NCI-H1092 (cell line): Measurements from ENCODE around the gene STRIP1.
"Not testable (repeated sequence)": the region's sequence is repeated elsewhere in the genome, so short reads cannot be mapped to it uniquely, and the experiment has no call there.

ENCODE experiments used
- DNase-seq: peaks from one replicate; lab custom pipeline; 2025; lab: John Stamatoyannopoulos, UW

STRIP1 gene

GRCh38 chr1:110070671-110071242 lies 36.3 kb downstream of the STRIP1 start, which contains the start of gene ALX3:
TSS of gene ALX3 (minus strand) at chr1:110070672. CDS start at chr1:110070612, 60 bp downstream.
- DNase-seq: no peak

DNA sequence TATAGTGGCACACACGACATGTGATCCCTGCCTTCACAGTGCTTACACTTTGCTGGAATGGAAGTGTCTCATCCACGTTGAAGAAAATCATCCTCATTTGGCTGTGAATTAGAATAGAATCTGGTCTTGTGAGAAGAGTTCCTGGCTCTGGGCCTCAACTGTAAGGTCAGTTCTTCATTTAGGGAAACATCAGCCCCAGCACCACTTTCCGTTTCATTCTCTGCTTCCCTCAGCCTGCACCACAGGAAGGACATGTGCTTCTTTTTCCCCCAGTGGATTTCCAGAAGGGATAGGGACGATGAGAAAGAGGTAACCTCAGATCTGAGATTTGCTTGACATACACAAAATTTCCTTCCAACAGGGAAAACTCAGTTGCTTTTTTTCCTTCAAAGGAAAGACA lies 39.7 kb downstream of the STRIP1 start:
- DNase-seq: no peak

DNA sequence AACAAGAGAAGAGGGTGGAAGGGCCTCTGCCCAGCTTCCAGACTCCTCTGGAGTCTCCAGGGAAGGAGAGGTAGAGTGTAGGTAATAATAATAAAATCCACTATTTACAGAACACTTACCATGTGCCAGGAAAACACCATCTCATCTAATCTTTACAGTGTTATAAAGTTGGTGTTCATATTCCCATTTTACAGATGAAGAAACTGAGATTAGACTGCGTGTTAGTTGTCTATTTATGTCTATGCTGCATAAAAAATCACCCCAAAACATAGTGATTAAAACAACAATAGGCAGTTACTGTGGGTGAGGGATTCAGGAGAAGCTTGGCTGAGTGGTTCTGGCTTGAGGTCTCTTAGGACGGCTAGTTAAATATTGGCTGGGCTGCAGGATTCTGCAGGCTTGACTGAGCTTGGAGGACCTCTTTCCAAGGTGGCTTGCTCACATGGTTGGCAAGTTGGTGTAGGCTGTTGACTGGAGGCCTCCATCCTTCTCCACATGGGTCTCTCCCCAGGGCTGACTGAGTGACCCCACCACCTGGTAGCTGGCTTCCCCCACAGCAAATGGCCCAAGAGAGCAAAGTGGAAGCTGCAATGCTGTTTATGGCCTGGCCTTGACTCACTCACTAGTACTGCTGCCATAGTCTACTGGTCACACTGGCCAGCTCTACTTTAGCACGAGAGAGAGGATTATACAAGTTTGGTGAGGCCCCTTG lies 42.5 kb downstream of the STRIP1 start:
- no peak for DNase-seq

GRCh38 chr1:110079995-110080394 lies 45.6 kb downstream of the STRIP1 start:
- DNase-seq: not testable (repeated sequence)

- DNase-seq: no peak
Observed at GRCh38 chr1:110081061-110081460, 46.6 kb downstream of the STRIP1 start.

- no peak for DNase-seq
Observed at GRCh38 chr1:110082477-110082876, 48.1 kb downstream of the STRIP1 start.

GRCh38 chr1:110083061-110083865 lies 48.8 kb downstream of the STRIP1 start:
- DNase-seq: no peak

DNA sequence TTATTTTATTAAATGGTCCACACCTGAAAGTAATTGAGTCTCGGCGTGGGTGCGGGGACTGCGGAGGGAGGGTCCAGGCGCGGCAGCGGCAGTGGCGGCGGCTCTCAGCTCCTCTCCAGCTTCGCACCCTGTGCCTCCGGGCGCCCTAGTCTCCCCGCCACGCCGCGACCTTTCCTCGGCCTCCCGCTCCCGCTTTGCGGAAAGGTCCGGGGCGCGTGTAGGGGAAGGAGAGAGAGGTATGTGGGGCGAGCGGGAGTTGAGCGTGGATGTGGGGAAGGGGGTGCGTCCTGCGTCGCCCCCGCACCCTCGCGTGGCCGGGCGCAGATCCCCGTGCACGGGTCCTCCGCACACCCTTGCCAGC lies 49.4 kb downstream of the STRIP1 start:
- DNase-seq: no peak

DNA sequence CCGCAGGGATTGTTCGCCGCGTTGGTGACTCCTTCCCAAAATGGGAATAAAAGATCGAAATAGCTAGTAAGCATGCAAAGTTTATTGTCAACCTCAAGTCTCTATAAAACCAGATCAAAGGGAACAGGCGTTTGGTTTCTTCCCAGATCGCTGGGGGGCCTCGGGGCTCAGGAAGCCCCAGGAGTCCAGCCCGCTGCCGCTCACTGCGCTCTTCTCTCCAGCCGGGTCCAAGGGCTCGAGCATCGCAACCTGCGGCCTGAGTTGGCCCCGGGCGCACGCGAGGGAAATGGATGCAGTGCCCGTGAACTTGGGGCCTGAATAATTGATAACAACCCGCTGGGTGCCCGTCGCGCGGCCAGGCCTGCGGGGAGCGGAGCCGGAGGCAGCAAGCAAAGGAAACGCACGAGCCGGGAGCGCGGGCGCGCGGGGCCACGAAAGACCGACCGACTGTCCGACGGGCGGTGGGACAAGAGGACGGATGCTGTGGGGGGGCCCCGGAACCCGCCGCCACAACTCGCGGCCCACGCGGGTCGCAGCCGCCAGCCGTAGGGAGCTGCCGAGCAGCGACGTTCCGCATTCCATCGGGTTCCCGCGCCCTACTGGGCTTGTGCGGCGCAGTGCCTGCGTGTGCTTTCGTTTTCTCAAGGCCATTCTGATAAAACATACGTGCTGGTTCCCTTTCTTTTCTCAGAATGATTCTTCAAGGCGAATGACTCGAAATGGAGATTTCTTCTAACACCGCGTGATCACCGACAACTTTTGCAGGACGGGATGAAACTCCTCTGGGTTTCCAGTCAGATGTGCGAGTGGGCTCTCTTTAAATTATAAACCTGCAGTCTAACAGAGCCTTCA lies 50.0 kb downstream of the STRIP1 start:
- DNase-seq: no peak

DNA sequence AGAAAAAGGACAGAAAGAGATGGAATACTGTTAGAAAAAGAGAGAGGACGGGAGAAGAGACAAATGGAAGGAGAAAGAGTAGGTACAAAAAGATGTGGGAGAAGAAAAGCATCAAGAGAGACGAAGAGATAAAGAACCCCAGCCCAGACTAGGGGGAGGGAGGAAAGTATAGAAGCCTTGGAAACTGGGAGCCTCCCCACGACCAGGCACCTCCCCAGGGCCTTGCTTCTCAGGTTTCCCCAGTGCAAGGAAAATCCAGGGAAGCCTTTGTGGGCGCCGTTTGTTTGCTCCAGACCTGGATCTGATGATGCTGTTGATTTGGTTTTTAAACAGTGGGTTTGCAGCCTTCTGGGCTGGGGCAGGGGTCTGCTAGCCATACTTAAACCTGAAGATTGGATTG lies 51.2 kb downstream of the STRIP1 start:
- DNase-seq: no peak

GRCh38 chr1:110086961-110087360 lies 52.5 kb downstream of the STRIP1 start:
- no peak for DNase-seq

- peak; percentile 57 for DNase-seq
Observed at GRCh38 chr1:110087812-110088738, 53.7 kb downstream of the STRIP1 start.

DNA sequence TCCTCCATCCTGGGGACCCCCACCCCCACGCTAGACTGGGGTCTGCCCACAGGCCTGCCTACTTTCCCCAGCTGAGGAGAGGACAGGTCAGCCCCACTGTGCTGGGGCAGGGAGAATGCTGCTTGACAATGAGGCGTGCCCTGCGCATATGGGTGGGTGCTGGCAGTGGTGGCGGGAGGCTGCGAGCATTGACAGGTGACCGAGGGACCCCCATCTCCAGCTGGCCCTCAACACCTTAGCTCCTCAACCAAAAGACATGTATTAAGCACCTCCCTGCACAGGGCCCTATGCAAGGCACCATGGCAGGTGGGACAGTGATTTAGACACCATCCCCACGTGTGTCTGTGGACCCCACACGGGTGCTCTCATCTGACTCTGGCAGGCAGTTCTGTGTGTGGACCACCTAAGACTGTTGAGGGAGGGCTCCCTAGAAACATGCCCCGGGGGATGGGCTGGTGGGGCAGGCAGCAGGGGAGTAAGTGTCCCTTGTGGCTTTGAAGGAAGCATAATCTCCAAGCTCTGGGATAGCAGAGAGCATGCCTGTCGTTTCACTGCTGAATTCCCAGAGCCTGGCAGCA lies 54.4 kb downstream of the STRIP1 start:
- no peak for DNase-seq

- DNase-seq: no peak
Observed at GRCh38 chr1:110089561-110090275, 55.3 kb downstream of the STRIP1 start.

- no peak for DNase-seq
Observed at GRCh38 chr1:110091381-110091780, 57.0 kb downstream of the STRIP1 start.

DNA sequence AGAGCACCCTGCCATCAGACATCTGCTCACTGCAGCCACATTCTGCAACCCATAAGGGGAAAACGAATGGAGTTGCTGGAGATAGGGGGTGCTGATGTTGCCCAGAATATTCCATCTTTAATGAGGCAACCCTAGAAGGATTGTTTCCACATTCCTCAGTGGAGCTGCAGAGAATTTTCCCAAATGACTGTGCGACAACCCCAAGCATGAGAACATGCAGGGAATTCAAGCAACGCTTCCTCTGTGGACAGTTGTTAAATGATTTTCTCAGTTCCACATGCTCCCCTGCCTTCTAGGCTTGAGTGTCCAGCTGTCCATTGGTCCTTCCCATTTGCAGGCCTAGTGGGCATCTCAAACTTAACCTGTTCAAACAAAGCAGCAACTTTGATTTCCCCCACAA lies 57.4 kb downstream of the STRIP1 start:
- DNase-seq: no peak

DNA sequence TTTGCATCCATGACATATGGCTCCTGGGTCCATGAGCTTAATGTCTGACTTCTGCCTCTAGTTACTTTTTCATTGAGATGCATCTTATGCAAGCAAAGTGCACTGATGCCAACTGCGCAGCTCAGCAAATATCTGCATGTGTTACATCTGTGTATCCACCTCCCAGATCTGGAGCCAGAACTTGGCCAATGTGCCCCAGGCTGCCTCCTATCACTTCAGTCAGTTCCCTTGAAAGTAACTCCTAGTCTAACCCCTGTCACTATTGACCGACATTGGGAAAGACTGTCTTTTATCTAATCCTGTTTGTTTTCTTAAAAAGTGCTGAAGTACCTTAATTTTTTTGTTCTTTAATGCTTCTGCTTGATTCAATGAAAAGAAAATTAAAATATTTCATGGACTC lies 58.6 kb downstream of the STRIP1 start:
- DNase-seq: no peak

- DNase-seq: no peak
Observed at GRCh38 chr1:110094931-110095654, 60.7 kb downstream of the STRIP1 start.

GRCh38 chr1:110097507-110098221 lies 63.2 kb downstream of the STRIP1 start:
- no peak for DNase-seq
